Measurements from ENCODE around the gene TP53I11. TPM values are rescaled to one million over a fixed set of nuclear protein-coding genes. Genes with fewer than 3 reads are reported as not detected.

TP53I11 gene
- total RNA-seq, 1 experiment from 2014 or later = 0.81 TPM

DNA sequence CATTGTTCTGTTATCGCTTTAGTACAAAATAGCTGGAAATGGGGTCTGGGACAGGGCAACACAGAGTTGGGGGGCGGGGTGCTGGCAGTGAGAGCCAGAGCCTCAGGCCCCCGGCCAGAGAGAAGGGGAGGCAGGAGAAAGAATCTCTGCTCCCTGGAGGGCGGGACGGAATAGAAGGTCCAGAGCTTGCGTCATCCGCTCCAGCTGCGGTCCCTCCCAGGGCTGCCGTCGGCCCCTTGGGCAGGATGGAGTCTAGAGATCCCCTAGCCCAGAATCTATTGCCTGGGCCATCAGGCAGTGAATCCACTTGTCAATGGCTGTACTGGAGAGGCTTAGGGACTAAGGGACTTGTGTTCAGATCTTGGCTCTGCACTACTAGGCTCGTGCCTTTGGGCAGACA lies 5.0 kb downstream of the TP53I11 start:
- in situ Hi-C loops (cut with HindIII; ENCODE audit: low pct_unique_long_range_greater_than_20kb, low sequenced_read_pairs) = loop anchor here (25.0 kb wide), 1 partner anchor 167 kb away; no protein-coding TSS in a partner anchor
- DNase-seq (ENCODE audit: low read depth) = no peak

DNA sequence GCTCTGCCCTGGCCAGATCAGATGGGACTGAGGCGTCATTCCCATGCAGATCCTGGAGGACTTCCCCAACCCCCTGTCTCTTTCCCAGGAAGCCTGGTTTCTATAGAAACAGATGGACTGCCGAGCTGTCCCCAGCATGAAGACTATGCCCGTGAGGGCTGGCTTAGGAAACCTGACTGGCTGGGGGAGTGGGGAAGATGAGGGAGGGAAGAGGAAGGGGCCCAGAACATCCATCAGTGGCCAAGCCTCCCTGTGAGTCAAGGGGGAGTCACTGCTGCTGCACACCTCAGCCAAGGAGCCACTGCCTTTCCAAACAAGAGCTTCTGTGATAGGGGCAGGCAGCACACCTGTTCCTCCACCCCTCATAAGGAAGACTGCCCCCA lies 5.8 kb downstream of the TP53I11 start:
- no peak for DNase-seq (ENCODE audit: low read depth)
- in situ Hi-C loops (cut with HindIII; ENCODE audit: low pct_unique_long_range_greater_than_20kb, low sequenced_read_pairs) = loop anchor here (25.0 kb wide), 1 partner anchor 167 kb away; no protein-coding TSS in a partner anchor

DNA sequence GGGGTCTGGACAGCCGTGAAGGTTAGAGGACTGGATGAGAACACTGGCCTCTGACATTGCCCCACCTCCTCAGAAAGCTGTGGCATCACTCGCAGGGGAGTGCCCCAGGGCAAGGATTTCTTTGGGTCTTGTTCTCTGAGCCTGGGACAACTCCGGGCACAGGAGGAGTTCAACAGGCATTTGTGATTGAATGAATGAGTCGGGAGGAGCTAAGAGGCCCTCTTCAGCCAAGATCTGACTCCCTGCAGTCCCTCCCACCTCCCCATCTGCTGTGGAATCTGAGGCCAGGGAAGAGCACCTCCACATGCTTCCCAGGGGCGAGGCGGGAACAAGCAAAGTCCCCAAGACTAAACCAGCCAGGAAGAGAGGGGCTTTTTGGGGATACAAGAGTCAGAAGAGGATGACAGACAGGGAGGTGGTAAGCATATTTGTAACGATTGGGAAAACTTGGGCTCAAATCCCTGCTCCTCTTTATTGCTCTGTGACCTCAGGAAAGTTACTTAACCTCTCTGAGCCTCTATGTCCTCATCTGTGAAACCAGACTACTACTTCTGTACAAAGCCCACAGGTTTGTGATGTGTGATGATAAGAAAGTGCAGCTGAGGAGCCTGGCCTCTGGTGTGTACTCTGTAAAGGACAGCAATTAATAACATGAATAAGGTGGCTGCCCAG lies 6.4 kb downstream of the TP53I11 start:
- no peak for DNase-seq (ENCODE audit: low read depth)
- in situ Hi-C loops (cut with HindIII; ENCODE audit: low pct_unique_long_range_greater_than_20kb, low sequenced_read_pairs) = loop anchor here (25.0 kb wide), 1 partner anchor 168 kb away; no protein-coding TSS in a partner anchor

DNA sequence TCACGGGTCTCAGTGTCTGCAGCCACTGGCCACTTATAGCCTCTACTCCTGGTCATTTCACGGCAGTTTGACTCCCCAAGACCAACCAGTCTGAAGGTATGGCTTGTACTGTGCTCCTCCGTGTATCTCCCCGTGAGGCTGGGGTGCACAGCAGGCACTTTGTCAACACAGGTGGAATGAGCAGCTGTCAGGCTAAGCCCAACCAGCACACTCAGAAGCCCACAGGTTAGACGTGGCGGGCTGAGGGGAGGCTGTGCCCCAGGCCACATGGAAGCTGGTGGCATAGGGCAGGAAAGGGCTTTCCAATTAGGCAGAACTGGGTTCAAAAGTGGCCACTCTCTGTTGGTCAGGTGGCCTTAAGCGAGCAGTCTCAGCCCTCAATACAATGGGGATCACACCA lies 7.0 kb downstream of the TP53I11 start:
- DNase-seq (ENCODE audit: low read depth) = no peak
- in situ Hi-C loops (cut with HindIII; ENCODE audit: low pct_unique_long_range_greater_than_20kb, low sequenced_read_pairs) = loop anchor here (25.0 kb wide), 1 partner anchor 169 kb away; no protein-coding TSS in a partner anchor

DNA sequence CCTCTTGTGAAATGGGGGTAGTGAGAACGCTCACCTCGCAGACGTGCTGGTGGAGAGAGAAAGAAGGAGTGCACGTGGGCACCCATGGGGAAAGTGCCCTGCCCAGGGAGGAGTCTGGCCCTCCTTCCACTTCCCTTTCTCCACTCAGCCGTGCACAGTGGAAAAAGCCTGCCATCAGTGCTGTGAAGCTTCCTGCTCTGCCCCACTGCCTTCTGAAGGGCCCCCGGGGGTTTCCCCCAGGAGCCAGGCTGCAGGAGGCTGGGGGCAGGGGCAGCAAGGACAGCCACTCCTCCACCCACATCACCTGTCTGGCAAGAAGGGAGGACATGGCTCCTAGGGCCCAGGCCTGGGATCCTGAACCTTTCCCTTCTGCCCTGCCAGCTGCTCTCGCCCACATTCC lies 7.6 kb downstream of the TP53I11 start:
- in situ Hi-C loops (cut with HindIII; ENCODE audit: low pct_unique_long_range_greater_than_20kb, low sequenced_read_pairs) = loop anchor here (25.0 kb wide), 1 partner anchor 169 kb away; no protein-coding TSS in a partner anchor
- peak; percentile 67 for DNase-seq (ENCODE audit: low read depth)

DNA sequence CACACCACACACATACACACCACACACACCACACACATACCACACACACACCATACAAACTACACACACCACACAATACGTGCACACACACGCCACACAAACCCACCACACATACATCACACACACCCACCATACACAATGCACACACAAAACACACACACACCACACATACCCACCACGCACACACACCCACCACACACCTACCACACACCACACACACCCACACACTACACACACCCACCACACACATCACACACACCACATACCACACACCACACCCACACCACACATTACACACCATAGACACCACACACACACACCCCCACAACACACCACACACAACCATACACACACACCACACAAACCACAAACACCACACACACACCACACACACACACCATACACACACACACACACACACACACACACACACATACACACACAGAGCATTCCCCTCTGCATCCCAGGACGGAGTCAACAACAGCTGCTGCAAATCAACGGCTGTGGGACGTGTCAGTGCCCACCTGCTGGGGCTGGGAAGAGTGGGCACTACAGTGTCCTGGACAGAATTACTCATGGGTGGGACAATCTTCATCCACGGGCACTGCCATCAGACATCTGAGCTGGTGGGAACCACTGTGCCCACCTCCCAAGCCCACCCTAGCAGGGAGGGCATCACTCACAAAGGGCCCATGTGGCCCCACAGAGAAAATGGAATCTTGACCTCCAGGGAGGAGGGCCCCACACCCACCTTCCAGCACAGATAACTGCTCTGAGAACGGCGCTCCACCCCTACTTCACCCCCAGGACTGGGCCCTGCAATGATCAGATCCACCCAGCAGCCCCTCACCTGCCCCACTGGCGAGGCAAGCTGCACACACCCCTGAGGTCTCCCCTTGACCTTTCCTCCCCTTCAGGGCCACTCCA lies 8.4 kb downstream of the TP53I11 start:
- DNase-seq (ENCODE audit: low read depth) = no peak
- in situ Hi-C loops (cut with HindIII; ENCODE audit: low pct_unique_long_range_greater_than_20kb, low sequenced_read_pairs) = loop anchor here (25.0 kb wide), 1 partner anchor 170 kb away; no protein-coding TSS in a partner anchor

DNA sequence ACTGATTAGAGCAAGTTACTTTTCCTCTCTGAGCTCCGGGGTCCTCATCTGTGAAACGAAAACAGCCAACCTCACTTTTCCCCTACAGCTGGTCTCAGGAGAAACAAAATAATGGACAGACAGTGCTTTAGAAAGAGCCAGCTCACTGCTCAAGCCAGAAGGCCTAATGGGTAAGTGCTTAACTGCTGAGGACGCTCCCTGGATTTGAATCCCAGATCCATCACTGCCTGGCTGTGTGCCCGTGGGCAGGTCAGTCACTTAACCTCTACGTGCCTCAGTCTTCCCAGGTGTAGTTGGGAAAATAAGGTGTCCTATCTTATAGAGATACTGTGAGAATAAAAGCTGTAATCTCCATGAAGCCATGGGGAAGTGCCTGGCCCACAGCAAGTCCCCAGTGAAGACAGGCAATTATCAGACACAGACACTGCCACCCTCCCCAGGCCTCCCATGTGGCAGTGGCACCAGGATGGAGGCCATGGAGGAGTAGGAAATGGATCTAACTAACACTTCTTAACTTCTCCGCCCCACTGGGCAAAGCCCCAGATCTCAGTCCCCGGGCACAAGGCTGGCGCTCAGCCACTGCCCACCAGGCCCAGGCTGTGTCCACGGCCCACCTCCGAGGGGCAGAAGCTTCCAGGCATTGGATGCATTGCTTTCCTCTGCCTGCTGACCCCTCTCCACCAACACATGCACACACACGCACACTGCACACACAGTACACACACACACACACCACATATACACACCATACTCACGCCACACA lies 9.2 kb downstream of the TP53I11 start:
- DNase-seq (ENCODE audit: low read depth) = no peak
- in situ Hi-C loops (cut with HindIII; ENCODE audit: low pct_unique_long_range_greater_than_20kb, low sequenced_read_pairs) = loop anchor here (25.0 kb wide), 1 partner anchor 171 kb away; no protein-coding TSS in a partner anchor

DNA sequence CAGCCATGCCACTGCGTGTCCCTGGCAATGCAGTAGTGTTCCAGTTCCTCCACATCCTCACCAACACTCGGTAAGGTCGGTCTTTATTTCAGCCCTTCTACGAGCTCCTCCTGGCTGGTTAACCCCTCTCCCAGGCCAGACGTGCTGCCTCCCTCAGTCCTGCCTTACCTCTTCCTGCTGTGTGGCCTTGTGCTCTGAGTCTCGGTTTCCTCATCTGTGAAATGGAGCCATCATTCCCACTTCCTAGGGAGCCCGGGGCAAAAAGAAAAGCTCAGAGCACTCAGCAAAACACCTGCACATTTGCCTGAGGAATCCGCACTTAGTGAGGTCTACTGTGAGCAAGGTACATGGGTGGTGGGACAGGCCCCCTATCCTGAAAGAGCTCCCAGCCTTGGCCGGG lies 9.8 kb downstream of the TP53I11 start:
- in situ Hi-C loops (cut with HindIII; ENCODE audit: low pct_unique_long_range_greater_than_20kb, low sequenced_read_pairs) = loop anchor here (25.0 kb wide), 1 partner anchor 171 kb away; no protein-coding TSS in a partner anchor

DNA sequence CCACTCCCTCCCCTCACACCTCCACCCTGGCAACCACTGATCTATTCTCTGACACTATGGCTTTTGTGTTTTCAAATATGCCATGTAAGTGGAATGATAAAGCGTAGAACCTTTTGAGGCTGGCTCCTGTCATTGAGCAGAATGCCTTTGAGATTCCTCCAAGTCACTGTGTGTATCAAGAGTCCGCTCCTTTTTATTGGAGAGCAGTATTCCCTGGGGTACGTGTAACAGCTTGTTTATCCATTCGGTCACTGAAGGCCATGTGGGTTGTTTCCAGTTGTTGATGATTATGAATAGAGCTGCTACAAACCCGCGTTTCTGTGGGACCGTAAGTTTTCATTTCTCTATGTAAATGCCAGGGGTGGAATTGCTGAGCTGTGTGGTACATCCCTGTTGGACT lies 10.3 kb downstream of the TP53I11 start:
- DNase-seq (ENCODE audit: low read depth) = no peak
- in situ Hi-C loops (cut with HindIII; ENCODE audit: low pct_unique_long_range_greater_than_20kb, low sequenced_read_pairs) = loop anchor here (25.0 kb wide), 1 partner anchor 172 kb away; no protein-coding TSS in a partner anchor

More for the DNA sequence above, 9.8 kb downstream of the TP53I11 start:
- no peak for DNase-seq (ENCODE audit: low read depth)

DNA sequence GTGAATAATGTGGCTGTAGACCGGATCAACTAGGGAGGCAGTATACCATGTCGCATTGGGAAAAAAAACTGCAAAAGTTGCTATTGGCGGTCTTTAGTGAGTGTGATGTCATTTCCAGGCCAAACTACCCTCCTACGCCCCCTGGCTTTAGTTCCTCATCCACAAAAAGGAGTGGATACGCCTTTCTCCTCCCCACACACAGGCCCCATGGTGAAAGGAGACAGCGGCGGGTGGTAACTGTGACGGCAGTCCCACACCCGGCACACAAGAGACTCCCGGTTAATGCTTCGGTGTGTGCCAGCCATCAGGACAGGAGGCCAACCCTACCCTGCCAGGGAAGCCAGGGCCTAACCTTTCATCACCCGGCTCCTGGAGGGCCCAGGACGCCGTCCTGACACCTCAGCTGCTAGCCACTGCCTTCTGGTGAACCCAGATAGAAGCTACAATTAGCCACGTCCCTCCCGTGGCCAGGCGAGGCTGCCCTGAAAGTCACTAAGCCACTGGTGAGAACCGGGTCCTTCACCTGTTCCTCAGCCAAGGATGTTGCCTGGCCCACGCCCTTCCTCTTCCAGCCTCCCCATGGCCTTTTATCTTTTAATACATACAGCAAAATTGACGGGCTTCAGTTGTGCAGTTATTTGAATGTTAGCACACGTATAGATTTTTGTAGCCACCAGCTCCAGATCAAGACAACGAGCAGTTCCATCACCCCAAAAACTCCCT lies 10.8 kb downstream of the TP53I11 start:
- no peak for DNase-seq (ENCODE audit: low read depth)
- in situ Hi-C loops (cut with HindIII; ENCODE audit: low pct_unique_long_range_greater_than_20kb, low sequenced_read_pairs) = loop anchor here (25.0 kb wide), 1 partner anchor 172 kb away; no protein-coding TSS in a partner anchor

DNA sequence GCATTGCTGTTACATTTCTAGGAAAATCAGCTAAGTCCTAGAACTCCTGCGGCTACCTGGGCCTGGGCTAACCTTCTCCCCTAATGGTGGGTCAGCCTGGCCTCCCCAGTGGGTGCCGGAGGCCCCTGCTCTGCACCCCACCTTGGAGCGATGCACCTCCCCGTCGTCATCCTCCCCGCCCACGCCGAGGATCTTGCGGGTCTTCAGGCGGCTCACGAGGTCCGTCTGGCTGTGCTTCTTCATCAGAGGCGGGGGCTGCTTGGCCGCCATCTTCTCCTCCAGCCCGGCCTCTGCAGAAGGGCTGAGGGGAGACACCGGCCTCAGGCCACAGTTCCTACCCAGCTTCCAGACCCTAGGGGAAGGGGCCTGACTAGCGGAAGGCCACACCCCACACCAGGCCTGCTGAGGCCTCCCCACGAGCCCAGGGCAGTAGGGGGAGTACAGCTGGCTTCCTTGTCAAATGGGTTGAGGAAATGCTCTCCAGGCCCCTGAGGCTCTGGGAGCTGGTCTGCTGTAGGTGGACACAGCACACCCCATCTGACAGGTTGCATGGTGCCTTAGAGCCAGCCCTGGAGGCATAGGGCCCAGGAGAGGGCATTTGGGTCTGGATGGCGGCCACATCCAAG lies 12.5 kb downstream of the TP53I11 start:
- in situ Hi-C loops (cut with HindIII; ENCODE audit: low pct_unique_long_range_greater_than_20kb, low sequenced_read_pairs) = loop anchor here (25.0 kb wide), 1 partner anchor 174 kb away; no protein-coding TSS in a partner anchor
- DNase-seq (ENCODE audit: low read depth) = no peak

DNA sequence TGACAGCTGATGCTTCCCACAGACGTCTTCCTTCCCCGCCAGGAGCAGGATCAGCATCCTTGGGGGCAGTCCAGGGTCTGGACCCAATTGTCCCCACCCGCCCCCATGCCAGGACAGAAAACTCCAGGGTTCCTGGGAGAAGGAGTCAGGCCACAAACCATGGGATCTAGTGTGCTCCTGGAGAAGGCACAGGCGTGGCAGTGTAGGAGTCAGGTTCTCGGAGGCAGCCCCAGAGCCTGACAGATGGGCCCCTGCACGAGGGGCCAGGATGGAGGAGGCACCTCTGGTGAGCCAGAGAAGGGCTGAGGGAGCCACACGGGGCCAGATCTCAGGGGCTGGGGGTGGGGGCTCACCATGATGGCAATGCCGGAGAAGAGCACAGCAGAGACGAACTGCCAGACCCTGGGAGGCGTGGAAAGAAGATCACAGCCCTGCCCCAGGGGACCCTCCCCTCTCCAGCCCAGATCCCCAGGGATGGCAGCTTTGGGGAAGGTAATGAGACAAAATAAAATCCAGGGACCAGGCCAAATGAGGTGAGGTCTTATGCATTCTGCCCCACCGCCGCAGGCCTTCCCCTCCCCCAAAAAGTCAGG lies 13.6 kb downstream of the TP53I11 start:
- in situ Hi-C loops (cut with HindIII; ENCODE audit: low pct_unique_long_range_greater_than_20kb, low sequenced_read_pairs) = loop anchor here (25.0 kb wide), 1 partner anchor 175 kb away; no protein-coding TSS in a partner anchor
- DNase-seq (ENCODE audit: low read depth) = no peak

DNA sequence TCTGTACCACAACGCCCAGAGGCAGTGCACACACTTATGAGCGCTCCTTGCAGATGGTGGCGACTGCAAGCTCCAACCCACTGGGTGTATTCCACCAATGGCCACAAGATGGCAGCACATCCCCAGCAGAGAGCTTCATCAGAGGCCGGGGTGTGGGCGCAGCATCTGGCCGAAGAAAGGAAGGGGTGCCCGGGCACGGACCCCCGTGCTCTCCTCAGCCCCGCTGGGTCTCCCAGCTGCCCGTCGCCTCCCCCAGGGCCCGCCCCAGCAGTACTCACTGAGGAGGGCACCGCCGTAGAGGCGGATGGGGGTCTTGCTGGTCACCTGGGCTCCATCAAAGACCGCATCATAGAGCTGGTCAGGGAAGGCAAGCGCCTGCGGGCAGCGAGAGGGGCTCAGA lies 14.2 kb downstream of the TP53I11 start:
- DNase-seq (ENCODE audit: low read depth) = peak; percentile 56
- in situ Hi-C loops (cut with HindIII; ENCODE audit: low pct_unique_long_range_greater_than_20kb, low sequenced_read_pairs) = loop anchor here (25.0 kb wide), 1 partner anchor 176 kb away; no protein-coding TSS in a partner anchor

DNA sequence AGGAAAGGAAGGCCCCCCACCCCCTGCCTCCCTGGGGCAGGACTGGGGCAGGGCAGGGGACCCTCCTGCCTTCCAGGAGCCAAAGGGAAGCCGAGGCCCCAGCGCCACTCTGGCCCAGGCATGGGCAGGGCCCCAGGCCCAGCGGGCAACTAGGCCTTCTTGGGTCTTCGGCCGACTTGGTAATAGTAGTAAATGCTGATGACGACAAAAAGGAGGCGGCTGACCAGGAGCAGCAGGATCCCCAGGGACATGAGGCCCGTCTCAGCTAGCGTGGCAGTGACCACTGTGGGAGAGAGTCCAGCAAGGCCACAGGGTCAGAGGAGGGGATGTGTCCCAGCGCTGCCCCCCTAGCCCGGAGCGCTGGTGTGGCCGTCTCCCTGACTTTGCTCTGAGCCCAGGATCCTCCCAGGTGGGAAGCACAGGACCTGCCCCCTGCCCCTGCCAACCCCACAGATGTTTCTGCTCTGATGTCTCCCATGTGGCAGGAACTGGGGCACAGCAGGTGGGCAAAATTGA lies 15.9 kb downstream of the TP53I11 start:
- no peak for DNase-seq (ENCODE audit: low read depth)
- in situ Hi-C loops (cut with HindIII; ENCODE audit: low pct_unique_long_range_greater_than_20kb, low sequenced_read_pairs) = loop anchor here (25.0 kb wide), 1 partner anchor 178 kb away; no protein-coding TSS in a partner anchor

DNA sequence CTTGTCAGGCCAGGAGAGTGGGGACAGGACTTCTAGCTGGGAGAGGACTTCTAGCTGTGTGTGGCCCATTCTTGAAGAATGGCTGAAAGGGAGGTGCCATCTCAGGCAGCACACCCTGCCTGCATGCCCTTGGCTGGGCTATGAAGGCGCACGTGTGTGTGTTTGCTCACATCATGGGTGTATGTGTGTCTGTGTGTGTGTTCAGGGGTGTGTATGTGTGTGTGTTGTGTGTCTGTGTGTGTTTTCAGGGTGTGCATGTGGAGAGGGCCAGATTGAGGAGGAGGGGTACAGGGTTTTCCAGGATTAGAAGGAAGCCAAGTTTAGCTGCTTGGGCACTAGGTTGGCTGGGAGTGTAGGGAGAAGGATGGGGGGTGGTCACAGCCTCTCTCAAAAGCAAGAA lies 16.6 kb downstream of the TP53I11 start:
- in situ Hi-C loops (cut with HindIII; ENCODE audit: low pct_unique_long_range_greater_than_20kb, low sequenced_read_pairs) = loop anchor here (25.0 kb wide), 1 partner anchor 178 kb away; no protein-coding TSS in a partner anchor
- no peak for DNase-seq (ENCODE audit: low read depth)

DNA sequence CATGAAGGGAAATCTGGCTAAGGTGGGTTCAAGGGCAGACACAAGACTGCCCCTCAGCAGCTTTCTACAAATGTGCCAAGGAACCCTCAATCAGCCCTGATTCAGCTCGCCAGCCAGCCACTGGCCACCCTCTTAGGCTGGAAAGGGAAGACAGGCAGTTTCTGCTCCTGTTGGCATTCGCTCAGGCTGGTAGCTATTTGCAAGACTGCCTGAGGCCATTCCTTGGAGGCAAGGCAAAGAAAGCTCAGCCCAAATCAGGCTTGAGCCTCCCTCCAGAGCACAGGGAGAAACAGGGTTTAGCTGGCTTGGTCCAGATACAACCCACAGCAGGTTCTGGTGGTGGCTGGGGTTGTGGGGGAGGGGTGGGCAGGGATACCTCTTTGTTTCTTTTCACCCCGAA lies 19.2 kb downstream of the TP53I11 start:
- in situ Hi-C loops (cut with HindIII; ENCODE audit: low pct_unique_long_range_greater_than_20kb, low sequenced_read_pairs) = loop anchor here (25.0 kb wide), 1 partner anchor 181 kb away; no protein-coding TSS in a partner anchor
- no peak for DNase-seq (ENCODE audit: low read depth)

Measured in Caki2 (cell line).